OCI-LY3 (cell line): ENCODE measurements around the gene SHLD1.

Experiments
- H2AFZ ChIP-seq: fragments of 200-600, 300-600 bp; shearing (Covaris generic); 2 replicates; pipeline ENCODE4 v1.6.0; 2014; ENCODE audit warnings: antibody characterized with exemption, low read depth, low read length
- H3K27ac ChIP-seq: fragments of 200-600, 300-600 bp; sonication (generic); 2 replicates; pipeline ENCODE4 v1.5.1; 2014; ENCODE audit warnings: mild to moderate bottlenecking, low read length, moderate library complexity, mixed read lengths
- H3K27me3 ChIP-seq: fragments of 200-600, 300-600 bp; sonication (generic); 2 replicates; pipeline ENCODE4 v1.6.1; 2014; ENCODE audit warnings: low read depth, low read length, mixed read lengths
- H3K36me3 ChIP-seq: fragments of 200-600, 300-600 bp; sonication (generic); replicated peaks from 2 replicates; pipeline ENCODE3; 2014; ENCODE audit warnings: low read depth, low read length, mixed read lengths
- H3K4me1 ChIP-seq: fragments of 300-600, 200-600 bp; sonication (generic); 2 replicates; pipeline ENCODE4 v1.6.1; 2014; ENCODE audit warnings: low read length, mixed read lengths
- H3K4me2 ChIP-seq: fragments of 200-600, 300-600 bp; sonication (generic); 2 replicates; pipeline ENCODE4 v1.6.1; 2014; ENCODE audit warnings: low read length, mixed read lengths
- H3K4me3 ChIP-seq: fragments of 300-600, 200-600 bp; sonication (generic); 2 replicates; pipeline ENCODE4 v1.5.1; 2014; ENCODE audit warnings: antibody characterized with exemption, mild to moderate bottlenecking, low read length, moderate library complexity
- H3K79me2 ChIP-seq: fragments of 300-600, 200-600 bp; shearing (Covaris generic); 2 replicates; pipeline ENCODE4 v1.6.1; 2014; ENCODE audit warnings: mild to moderate bottlenecking, low read length, mixed read lengths
- H3K9ac ChIP-seq: fragments of 300-600, 200-600 bp; shearing (Covaris generic); 2 replicates; pipeline ENCODE4 v1.6.0; 2014; ENCODE audit warnings: mild to moderate bottlenecking, low read length, moderate library complexity
- H3K9me3 ChIP-seq: fragments of 200-600, 300-600 bp; shearing (Covaris generic); 2 replicates; pipeline ENCODE4 v1.6.1; 2014; ENCODE audit warnings: low read length, mixed read lengths; ENCODE audit not compliant: insufficient read depth
- H4K20me1 ChIP-seq: fragments of 200-600, 300-600 bp; sonication (generic); 2 replicates; pipeline ENCODE4 v1.6.1; 2016; ENCODE audit warnings: low read length, mixed read lengths; ENCODE audit not compliant: insufficient read depth
- CTCF ChIP-seq: fragments of 200-600, 300-600 bp; sonication (generic); IDR thresholded peaks from 2 replicates; pipeline ENCODE4 v1.5.1; 2014; ENCODE audit warnings: antibody characterized with exemption, low read length, low read depth
- EZH2phosphoT487 ChIP-seq: fragments of 200-600 bp; shearing (Covaris generic); IDR thresholded peaks from 2 replicates; pipeline ENCODE4 v1.6.1; 2018; ENCODE audit warnings: antibody characterized with exemption, mixed run types, low read depth

Gene SHLD1

GRCh38 chr20:5840411-5841002 is 90.3 kb downstream of the SHLD1 start:
- Histone ChIP-seq H3K9me3 (no peaks in the 10 kb centered on the region), H3K79me2 (no peaks in the 10 kb centered on the region), H2AFZ (no peak overlapping the region), H3K27ac (no peak overlapping the region), H3K9ac (no peak overlapping the region), H3K27me3 (peaks cover 24% of the 10 kb centered on the region), H3K36me3 (peaks cover 6% of the 10 kb centered on the region), H4K20me1 (peaks cover 16% of the 10 kb centered on the region; the same call in 1 of the 2 replicates), H3K4me2 (no peak overlapping the region), H3K4me3 (no peak overlapping the region), H3K4me1 (peaks cover 29% of the 10 kb centered on the region)
- TF ChIP-seq CTCF (no peak), EZH2phosphoT487 (no peak)

- Histone ChIP-seq H3K9me3 (no peaks in the 10 kb centered on the region), H2AFZ (no peak overlapping the region), H3K4me1 (peaks cover 40% of the 10 kb centered on the region), H3K27me3 (peaks cover 25% of the 10 kb centered on the region), H3K9ac (no peak overlapping the region), H3K4me3 (no peak overlapping the region), H3K79me2 (no peaks in the 10 kb centered on the region), H3K36me3 (peaks cover 6% of the 10 kb centered on the region), H3K4me2 (no peak overlapping the region), H3K27ac (no peak overlapping the region), H4K20me1 (peaks cover 17% of the 10 kb centered on the region; the same call in 1 of the 2 replicates)
- TF ChIP-seq CTCF (no peak), EZH2phosphoT487 (no peak)
Observed at GRCh38 chr20:5841522-5841921, 91.3 kb downstream of the SHLD1 start.

- H4K20me1 ChIP-seq, result peaks cover 17% of the 10 kb centered on the region; the same call in 1 of the 2 replicates
- peak overlapping the region; percentile 61 for H3K4me2 ChIP-seq
- H3K9ac ChIP-seq, result no peak overlapping the region
- peaks cover 6% of the 10 kb centered on the region for H3K36me3 ChIP-seq
- no peaks in the 10 kb centered on the region for H3K9me3 ChIP-seq
- no peak overlapping the region for H2AFZ ChIP-seq
- H3K4me1 ChIP-seq, result peaks cover 49% of the 10 kb centered on the region
- peaks cover 29% of the 10 kb centered on the region for H3K27me3 ChIP-seq
- H3K27ac ChIP-seq, result peak overlapping the region; percentile 20; the same call in 1 of the 2 replicates
- no peaks in the 10 kb centered on the region for H3K79me2 ChIP-seq
- no peak for TF ChIP-seq EZH2phosphoT487
- TF ChIP-seq CTCF, result no peak
- H3K4me3 ChIP-seq, result peak overlapping the region; percentile 34; the same call in 1 of the 2 replicates
Observed at GRCh38 chr20:5842465-5842864, 92.3 kb downstream of the SHLD1 start.

GRCh38 chr20:5843054-5843592 is 92.9 kb downstream of the SHLD1 start:
- 0 out of 2 replicates have a peak overlapping the region, but pooled peaks have one; percentile 0 for H3K9ac ChIP-seq
- peaks cover 56% of the 10 kb centered on the region for H3K4me1 ChIP-seq
- peaks cover 6% of the 10 kb centered on the region for H3K36me3 ChIP-seq
- peak overlapping the region; percentile 61 for H3K4me2 ChIP-seq
- H3K79me2 ChIP-seq, result no peaks in the 10 kb centered on the region
- H3K9me3 ChIP-seq, result no peaks in the 10 kb centered on the region
- H3K27me3 ChIP-seq, result peaks cover 35% of the 10 kb centered on the region
- no peak for TF ChIP-seq EZH2phosphoT487
- H2AFZ ChIP-seq, result no peak overlapping the region
- H3K4me3 ChIP-seq, result peak overlapping the region; percentile 34
- H4K20me1 ChIP-seq, result peaks cover 17% of the 10 kb centered on the region; the same call in 1 of the 2 replicates
- H3K27ac ChIP-seq, result peak overlapping the region; percentile 20; the same call in 1 of the 2 replicates
